PC-3 (cell line): ENCODE data around the gene ADH5.

ENCODE experiments used
- CTCF ChIP-seq: fragments of 300-600 bp; sonication (generic); conservative IDR thresholded peaks from 2 replicates; pipeline ENCODE4 v1.5.1; 2017; ENCODE audit warnings: antibody characterized with exemption, low read depth, mild to moderate bottlenecking, low read length
- EZH2 ChIP-seq: fragments of 300-600 bp; sonication (generic); IDR thresholded peaks from one replicate; pipeline ENCODE4 v1.6.1; 2017; ENCODE audit warnings: antibody characterized with exemption, mild to moderate bottlenecking, low read length; ENCODE audit not compliant: unreplicated experiment
- EZH2phosphoT487 ChIP-seq: fragments of 300-600 bp; sonication (generic); IDR thresholded peaks from 2 replicates; pipeline ENCODE4 v1.6.1; 2018; ENCODE audit warnings: mild to moderate bottlenecking, antibody characterized with exemption, low read length, borderline replicate concordance

DNA sequence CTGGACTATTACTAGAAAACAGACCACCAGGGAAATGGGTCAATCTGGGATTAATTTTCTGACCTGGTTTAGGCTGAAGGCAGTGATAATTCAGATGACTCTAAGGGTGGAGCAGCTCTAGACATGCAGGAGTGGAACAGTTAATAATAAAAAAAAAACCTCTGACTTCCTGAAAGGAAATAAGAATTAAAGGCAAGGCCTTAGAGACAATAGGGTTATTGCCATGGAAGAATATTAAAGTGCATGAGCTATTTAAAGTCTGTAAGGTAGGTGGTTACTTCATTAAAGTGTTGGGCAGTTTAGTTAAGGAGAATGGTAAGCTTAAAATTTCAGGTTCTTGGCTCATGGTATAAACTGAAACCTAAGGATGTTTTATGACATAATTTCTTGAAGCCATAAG, 14.6 kb upstream of the ADH5 start:
- TF ChIP-seq CTCF (no peak), EZH2 (no peak), EZH2phosphoT487 (no peak)
